Fibroblast of skin of scalp (primary cell): Measurements from ENCODE around the gene SCART1. TPM values are rescaled to one million over a fixed set of nuclear protein-coding genes. Genes with fewer than 3 reads are reported as not detected.
"Not testable (repeated sequence)": the region's sequence is repeated elsewhere in the genome, so short reads cannot be mapped to it uniquely, and the experiment has no call there.

ENCODE experiments used
- DNase-seq: peaks from one replicate; pipeline ENCODE4 v3.0.0-alpha.2; 2013
- polyA plus RNA-seq, 2 experiments: library from polyadenylated mRNA; unstranded; fragments of 120-200 nt; gene quantifications; one replicate each; pipeline ENCODE4 v1.2.1, GENCODE V29; 2013; ENCODE audit not compliant: insufficient read length in 2 of 2

Gene SCART1
- 1.0 TPM for polyA plus RNA-seq (2013, experiment 1 of 2; ENCODE audit: insufficient read length)
- 0.76 TPM for polyA plus RNA-seq (2013, experiment 2 of 2; ENCODE audit: insufficient read length)

GRCh38 chr10:133453516-133454203 lies at the start of gene SCART1:
SCART1 (plus strand) TSS chr10:133453945; CDS start chr10:133453998, 53 bp downstream.
- DNase-seq: no peak

- DNase-seq: peak; percentile 16
Observed at GRCh38 chr10:133405272-133405671, 48.5 kb upstream of the SCART1 start.

- peak; percentile 47 for DNase-seq
Observed at GRCh38 chr10:133405844-133406527, 47.8 kb upstream of the SCART1 start.

GRCh38 chr10:133411523-133412380 lies 42.0 kb upstream of the SCART1 start:
- DNase-seq: no peak

GRCh38 chr10:133412381-133412711 lies 41.4 kb upstream of the SCART1 start:
- no peak for DNase-seq

GRCh38 chr10:133414401-133414800 lies 39.3 kb upstream of the SCART1 start:
- DNase-seq: not testable (repeated sequence)

- DNase-seq: no peak
Observed at GRCh38 chr10:133415752-133416151, 38.0 kb upstream of the SCART1 start.

GRCh38 chr10:133418289-133418993 lies 35.3 kb upstream of the SCART1 start:
- no peak for DNase-seq

GRCh38 chr10:133419211-133419950 lies 34.4 kb upstream of the SCART1 start:
- DNase-seq: no peak

- no peak for DNase-seq
Observed at GRCh38 chr10:133420028-133420427, 33.7 kb upstream of the SCART1 start.

GRCh38 chr10:133420579-133420978 lies 33.2 kb upstream of the SCART1 start:
- DNase-seq: no peak

- no peak for DNase-seq
Observed at GRCh38 chr10:133421336-133422222, 32.2 kb upstream of the SCART1 start.

GRCh38 chr10:133422223-133422806 lies 31.4 kb upstream of the SCART1 start:
- no peak for DNase-seq

- no peak for DNase-seq
Observed at GRCh38 chr10:133422807-133423771, 30.7 kb upstream of the SCART1 start.

GRCh38 chr10:133424102-133424501 lies 29.6 kb upstream of the SCART1 start:
- DNase-seq: not testable (repeated sequence)

GRCh38 chr10:133424601-133425000 lies 29.1 kb upstream of the SCART1 start, which contains the start of gene SPRN:
SPRN (minus strand) TSS chr10:133424625; CDS start chr10:133423681, 944 bp downstream.
- DNase-seq: not testable (repeated sequence)

- not testable (repeated sequence) for DNase-seq
Observed at GRCh38 chr10:133429571-133429970, 24.2 kb upstream of the SCART1 start.

- DNase-seq: not testable (repeated sequence)
Observed at GRCh38 chr10:133431888-133432613, 21.7 kb upstream of the SCART1 start.
